ENCODE results near the gene LRIT3.

The LRIT3 gene

DNA sequence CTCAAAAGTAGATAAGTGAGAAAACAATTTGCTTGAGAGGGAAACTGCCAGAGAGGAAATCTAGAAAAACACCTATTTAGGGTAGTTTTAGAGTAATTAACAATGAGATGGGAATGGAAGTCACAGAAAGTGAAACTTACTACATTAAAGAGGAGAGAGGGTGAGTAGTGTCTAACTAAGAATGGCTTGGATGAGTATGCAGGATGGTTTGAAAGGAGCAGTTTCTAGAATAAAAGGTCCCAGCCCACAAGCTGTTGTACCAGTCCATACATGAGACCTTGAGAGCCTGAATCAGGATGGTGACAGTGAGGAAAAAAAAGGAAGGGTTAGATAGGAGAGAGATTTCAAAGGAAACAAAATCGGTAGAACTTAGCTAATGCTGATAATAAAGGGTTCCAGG is 31.0 kb upstream of the LRIT3 start:
- Histone ChIP-seq H3K18ac (ENCODE audit: low read length) (no peak overlapping the region), H4K8ac (ENCODE audit: low read depth, low read length) (no peak overlapping the region), H3K23ac (ENCODE audit: low read length) (no peak overlapping the region), H3K79me2 (ENCODE audit: control insufficient read depth, insufficient read depth, low read length) (peaks cover 35% of the 10 kb centered on the region), H2AK5ac (ENCODE audit: low read length) (no peak overlapping the region), H3K79me1 (ENCODE audit: low read length) (peaks cover 10% of the 10 kb centered on the region), H4K5ac (ENCODE audit: low read length) (no peak overlapping the region), H3K27ac (ENCODE audit: low read depth, low read length) (no peak overlapping the region), H2BK15ac (replicated peaks; ENCODE audit: low read depth) (no peak overlapping the region), H3K36me3 (ENCODE audit: control insufficient read depth, insufficient read depth, low read length) (no peaks in the 10 kb centered on the region), H3K4ac (ENCODE audit: low read depth, low read length) (no peak overlapping the region), H2BK120ac (ENCODE audit: low read depth, low read length) (no peak overlapping the region), H2BK5ac (ENCODE audit: low read length) (no peak overlapping the region), H3K27me3 (ENCODE audit: insufficient read depth, low read length, poor library complexity) (no peaks in the 10 kb centered on the region), H3K9ac (ENCODE audit: low read length) (peak overlapping the region; percentile 96), H3K4me1 (ENCODE audit: control insufficient read depth, low read depth, low read length) (peaks cover 2% of the 10 kb centered on the region), H3K56ac (ENCODE audit: low read length) (peak overlapping the region; percentile 98), H3K4me2 (ENCODE audit: low read length) (peak overlapping the region; percentile 42), H3K4me3 (ENCODE audit: low read length) (no peak overlapping the region)
- no peak for DNase-seq
- WGBS (ENCODE audit: extremely low coverage, insufficient coverage, low lambda C conversion rate): no CpG with 5 or more reads among the region's 1 CpG

DNA sequence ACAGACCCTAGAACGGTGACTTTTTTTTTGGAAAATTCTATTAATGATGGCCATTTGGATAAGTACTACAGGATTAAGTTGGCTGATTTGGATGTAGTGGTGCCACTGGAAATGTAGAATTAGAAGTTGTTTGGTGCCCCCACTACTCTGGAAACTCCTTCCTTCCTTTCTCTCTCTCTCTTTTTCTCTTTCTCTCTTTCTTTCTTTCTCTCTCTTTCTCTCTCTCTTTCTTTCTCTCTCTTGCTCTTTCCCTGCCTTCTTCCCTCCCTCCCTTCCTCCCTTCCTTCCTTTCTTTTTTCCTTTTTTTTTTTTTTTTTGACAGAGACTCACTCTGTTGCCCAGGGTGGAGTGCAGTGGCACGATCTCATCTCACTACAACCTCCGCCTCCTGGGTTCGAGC is 29.6 kb upstream of the LRIT3 start:
- H3K36me3 ChIP-seq (ENCODE audit: control insufficient read depth, insufficient read depth, low read length): no peaks in the 10 kb centered on the region

DNA sequence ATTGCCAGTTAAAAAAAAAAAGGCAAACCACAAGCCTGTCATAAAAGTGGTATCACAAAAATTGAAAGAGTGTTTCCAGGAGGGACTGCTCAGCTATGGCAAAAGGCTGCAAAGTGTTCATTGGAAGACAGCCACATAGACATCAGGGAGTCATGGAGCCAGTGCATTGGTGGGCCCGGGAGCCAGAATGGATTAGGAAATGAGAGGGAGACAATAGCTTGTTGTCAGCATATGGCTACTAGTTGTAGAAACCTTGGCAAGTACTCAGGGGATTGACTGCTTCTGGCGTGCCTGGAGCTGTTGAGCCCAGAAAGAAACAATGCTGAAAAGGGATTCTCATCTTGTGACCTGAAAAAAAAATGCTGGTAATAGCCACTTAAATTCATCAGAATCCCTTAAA is 27.3 kb upstream of the LRIT3 start:
- no peak overlapping the region for H3K4me3 ChIP-seq (ENCODE audit: low read length)
- no CpG with 5 or more reads among the region's 2 CpGs for WGBS (ENCODE audit: extremely low coverage, insufficient coverage, low lambda C conversion rate)
- no peak overlapping the region for H3K23ac ChIP-seq (ENCODE audit: low read length)
- no peak overlapping the region for H3K27ac ChIP-seq (ENCODE audit: low read depth, low read length)
- H4K5ac ChIP-seq (ENCODE audit: low read length): no peak overlapping the region
- H3K27me3 ChIP-seq (ENCODE audit: insufficient read depth, low read length, poor library complexity): no peaks in the 10 kb centered on the region
- H2BK120ac ChIP-seq (ENCODE audit: low read depth, low read length): no peak overlapping the region
- no peak overlapping the region for H4K8ac ChIP-seq (ENCODE audit: low read depth, low read length)
- H2BK15ac ChIP-seq (replicated peaks; ENCODE audit: low read depth): no peak overlapping the region
- H3K18ac ChIP-seq (ENCODE audit: low read length): no peak overlapping the region
- no peak overlapping the region for H2BK5ac ChIP-seq (ENCODE audit: low read length)
- H3K4me2 ChIP-seq (ENCODE audit: low read length): no peak overlapping the region
- no peak for DNase-seq
- no peak overlapping the region for H2AK5ac ChIP-seq (ENCODE audit: low read length)
- peaks cover 10% of the 10 kb centered on the region for H3K79me1 ChIP-seq (ENCODE audit: low read length)
- H3K36me3 ChIP-seq (ENCODE audit: control insufficient read depth, insufficient read depth, low read length): no peaks in the 10 kb centered on the region
- peaks cover 35% of the 10 kb centered on the region for H3K79me2 ChIP-seq (ENCODE audit: control insufficient read depth, insufficient read depth, low read length)
- H3K56ac ChIP-seq (ENCODE audit: low read length): no peak overlapping the region
- peaks cover 2% of the 10 kb centered on the region for H3K4me1 ChIP-seq (ENCODE audit: control insufficient read depth, low read depth, low read length)
- H3K4ac ChIP-seq (ENCODE audit: low read depth, low read length): no peak overlapping the region
- no peak overlapping the region for H3K9ac ChIP-seq (ENCODE audit: low read length)

More for the DNA sequence above, 29.6 kb upstream of the LRIT3 start:
- no peak overlapping the region for H3K4ac ChIP-seq (ENCODE audit: low read depth, low read length)
- no peak overlapping the region for H2BK120ac ChIP-seq (ENCODE audit: low read depth, low read length)
- H3K79me2 ChIP-seq (ENCODE audit: control insufficient read depth, insufficient read depth, low read length): peaks cover 35% of the 10 kb centered on the region
- H3K27me3 ChIP-seq (ENCODE audit: insufficient read depth, low read length, poor library complexity): no peaks in the 10 kb centered on the region
- no peak overlapping the region for H4K5ac ChIP-seq (ENCODE audit: low read length)
- H3K4me2 ChIP-seq (ENCODE audit: low read length): no peak overlapping the region
- no peak for DNase-seq
- peaks cover 10% of the 10 kb centered on the region for H3K79me1 ChIP-seq (ENCODE audit: low read length)
- H3K4me1 ChIP-seq (ENCODE audit: control insufficient read depth, low read depth, low read length): peaks cover 2% of the 10 kb centered on the region
- H3K4me3 ChIP-seq (ENCODE audit: low read length): no peak overlapping the region
- H2BK5ac ChIP-seq (ENCODE audit: low read length): no peak overlapping the region
- WGBS (ENCODE audit: extremely low coverage, insufficient coverage, low lambda C conversion rate): no CpG with 5 or more reads among the region's 4 CpGs
- no peak overlapping the region for H4K8ac ChIP-seq (ENCODE audit: low read depth, low read length)
- H3K18ac ChIP-seq (ENCODE audit: low read length): no peak overlapping the region
- H3K23ac ChIP-seq (ENCODE audit: low read length): no peak overlapping the region
- H3K56ac ChIP-seq (ENCODE audit: low read length): no peak overlapping the region
- no peak overlapping the region for H3K27ac ChIP-seq (ENCODE audit: low read depth, low read length)
- H2BK15ac ChIP-seq (replicated peaks; ENCODE audit: low read depth): no peak overlapping the region
- H3K9ac ChIP-seq (ENCODE audit: low read length): no peak overlapping the region
- H2AK5ac ChIP-seq (ENCODE audit: low read length): no peak overlapping the region

DNA sequence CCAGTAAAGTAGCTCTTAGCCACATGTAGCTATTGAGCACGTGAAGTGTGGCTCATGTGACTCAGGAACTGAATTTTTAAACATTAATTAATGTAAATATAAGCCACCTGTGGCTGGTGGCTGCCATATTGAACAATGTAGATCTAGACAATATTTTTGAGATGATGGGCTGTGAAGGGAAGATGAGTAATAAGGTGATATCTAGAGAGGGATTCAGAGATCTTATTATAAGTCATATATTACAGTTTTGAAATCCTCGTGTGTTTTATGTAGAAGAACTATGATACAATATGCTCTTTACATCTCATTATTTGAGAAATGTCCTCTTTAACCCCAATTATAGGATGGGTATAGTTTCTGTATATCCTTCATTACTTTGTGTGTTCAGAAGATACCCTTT is 26.7 kb upstream of the LRIT3 start:
- H2BK15ac ChIP-seq (replicated peaks; ENCODE audit: low read depth): no peak overlapping the region
- H3K27me3 ChIP-seq (ENCODE audit: insufficient read depth, low read length, poor library complexity): no peaks in the 10 kb centered on the region
- no peak overlapping the region for H3K9ac ChIP-seq (ENCODE audit: low read length)
- H3K18ac ChIP-seq (ENCODE audit: low read length): no peak overlapping the region
- H3K4ac ChIP-seq (ENCODE audit: low read depth, low read length): no peak overlapping the region
- no peak overlapping the region for H4K8ac ChIP-seq (ENCODE audit: low read depth, low read length)
- no peak overlapping the region for H2BK120ac ChIP-seq (ENCODE audit: low read depth, low read length)
- H3K4me2 ChIP-seq (ENCODE audit: low read length): no peak overlapping the region
- H3K4me3 ChIP-seq (ENCODE audit: low read length): no peak overlapping the region
- no peak overlapping the region for H4K5ac ChIP-seq (ENCODE audit: low read length)
- no peak overlapping the region for H3K23ac ChIP-seq (ENCODE audit: low read length)
- no CpG with 5 or more reads among the region's 2 CpGs for WGBS (ENCODE audit: extremely low coverage, insufficient coverage, low lambda C conversion rate)
- H3K4me1 ChIP-seq (ENCODE audit: control insufficient read depth, low read depth, low read length): peaks cover 2% of the 10 kb centered on the region
- no peak overlapping the region for H2AK5ac ChIP-seq (ENCODE audit: low read length)
- H2BK5ac ChIP-seq (ENCODE audit: low read length): no peak overlapping the region
- peaks cover 8% of the 10 kb centered on the region for H3K79me1 ChIP-seq (ENCODE audit: low read length)
- no peaks in the 10 kb centered on the region for H3K36me3 ChIP-seq (ENCODE audit: control insufficient read depth, insufficient read depth, low read length)
- no peak for DNase-seq
- H3K79me2 ChIP-seq (ENCODE audit: control insufficient read depth, insufficient read depth, low read length): peaks cover 28% of the 10 kb centered on the region
- H3K27ac ChIP-seq (ENCODE audit: low read depth, low read length): no peak overlapping the region
- no peak overlapping the region for H3K56ac ChIP-seq (ENCODE audit: low read length)

DNA sequence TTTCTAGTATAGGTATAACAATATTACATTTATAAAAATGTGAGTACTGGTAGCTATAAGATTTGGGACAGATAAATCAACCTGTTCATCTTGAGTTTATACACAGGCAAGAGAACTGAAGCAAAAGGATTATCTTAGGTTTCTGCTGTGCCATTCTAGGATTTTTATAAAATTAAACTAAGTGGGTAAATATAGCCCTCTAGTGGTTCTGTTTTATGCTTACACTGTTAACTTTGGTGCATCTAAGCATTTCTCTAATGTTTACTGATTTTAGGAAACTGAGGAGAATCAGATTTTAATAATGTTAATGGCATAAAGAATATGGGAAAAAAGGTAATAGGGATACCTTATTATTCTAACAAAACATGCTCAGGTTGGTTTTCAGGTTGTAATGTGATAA is 21.2 kb upstream of the LRIT3 start:
- no peak overlapping the region for H3K4me2 ChIP-seq (ENCODE audit: low read length)
- H3K27me3 ChIP-seq (ENCODE audit: insufficient read depth, low read length, poor library complexity): no peaks in the 10 kb centered on the region
- no peak overlapping the region for H3K4ac ChIP-seq (ENCODE audit: low read depth, low read length)
- H3K56ac ChIP-seq (ENCODE audit: low read length): no peak overlapping the region
- H3K79me2 ChIP-seq (ENCODE audit: control insufficient read depth, insufficient read depth, low read length): no peaks in the 10 kb centered on the region
- no peak overlapping the region for H3K27ac ChIP-seq (ENCODE audit: low read depth, low read length)
- no peaks in the 10 kb centered on the region for H3K36me3 ChIP-seq (ENCODE audit: control insufficient read depth, insufficient read depth, low read length)
- H3K79me1 ChIP-seq (ENCODE audit: low read length): no peaks in the 10 kb centered on the region
- H4K8ac ChIP-seq (ENCODE audit: low read depth, low read length): no peak overlapping the region
- H2AK5ac ChIP-seq (ENCODE audit: low read length): no peak overlapping the region
- no peak overlapping the region for H3K4me3 ChIP-seq (ENCODE audit: low read length)
- no peaks in the 10 kb centered on the region for H3K4me1 ChIP-seq (ENCODE audit: control insufficient read depth, low read depth, low read length)
- H4K5ac ChIP-seq (ENCODE audit: low read length): no peak overlapping the region
- no peak overlapping the region for H3K18ac ChIP-seq (ENCODE audit: low read length)
- no peak overlapping the region for H2BK5ac ChIP-seq (ENCODE audit: low read length)
- H3K9ac ChIP-seq (ENCODE audit: low read length): no peak overlapping the region
- no peak overlapping the region for H2BK120ac ChIP-seq (ENCODE audit: low read depth, low read length)
- H3K23ac ChIP-seq (ENCODE audit: low read length): no peak overlapping the region
- DNase-seq: no peak
- H2BK15ac ChIP-seq (replicated peaks; ENCODE audit: low read depth): no peak overlapping the region

DNA sequence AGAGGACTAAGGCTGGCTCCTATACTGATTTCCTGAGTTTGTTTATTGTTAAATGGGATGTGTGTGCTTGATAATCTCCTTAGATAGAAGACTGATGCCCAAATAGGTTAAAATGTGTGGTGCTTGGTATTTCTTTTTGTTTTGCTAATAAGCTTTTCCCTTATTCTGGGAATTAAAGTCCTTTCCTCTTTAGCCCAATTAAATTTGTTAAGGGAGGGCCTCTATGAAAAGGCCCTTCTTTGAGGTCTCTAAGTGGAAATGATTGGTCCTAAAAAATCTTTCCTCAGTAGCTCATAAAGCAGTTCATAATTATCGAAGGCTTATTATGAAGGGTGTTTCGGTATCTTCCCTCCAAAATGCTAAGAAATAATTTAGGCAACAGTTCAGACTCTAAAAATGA is 20.2 kb upstream of the LRIT3 start, which contains the start of gene RRH:
Gene RRH, plus strand, starts transcription at position 301 of the 400 bp plus-strand sequence. Its CDS starts 56 bp downstream, at position 357.
- no peaks in the 10 kb centered on the region for H3K4me1 ChIP-seq (ENCODE audit: control insufficient read depth, low read depth, low read length)
- H2BK120ac ChIP-seq (ENCODE audit: low read depth, low read length): no peak within 1 kb of the TSS
- H3K27ac ChIP-seq (ENCODE audit: low read depth, low read length): no peak within 1 kb of the TSS
- no peak within 1 kb of the TSS for H4K5ac ChIP-seq (ENCODE audit: low read length)
- H3K4ac ChIP-seq (ENCODE audit: low read depth, low read length): no peak within 1 kb of the TSS
- no peak within 1 kb of the TSS for H3K18ac ChIP-seq (ENCODE audit: low read length)
- no peak within 1 kb of the TSS for H3K9ac ChIP-seq (ENCODE audit: low read length)
- H2BK15ac ChIP-seq (replicated peaks; ENCODE audit: low read depth): no peak within 1 kb of the TSS
- no peak within 1 kb of the TSS for H3K4me2 ChIP-seq (ENCODE audit: low read length)
- H2AK5ac ChIP-seq (ENCODE audit: low read length): no peak within 1 kb of the TSS
- no peak within 1 kb of the TSS for H3K56ac ChIP-seq (ENCODE audit: low read length)
- H3K23ac ChIP-seq (ENCODE audit: low read length): no peak within 1 kb of the TSS
- WGBS (ENCODE audit: extremely low coverage, insufficient coverage, low lambda C conversion rate): no CpG with 5 or more reads among the region's 2 CpGs
- H3K79me2 ChIP-seq (ENCODE audit: control insufficient read depth, insufficient read depth, low read length): no peaks in the 10 kb centered on the region
- no peaks in the 10 kb centered on the region for H3K27me3 ChIP-seq (ENCODE audit: insufficient read depth, low read length, poor library complexity)
- H3K36me3 ChIP-seq (ENCODE audit: control insufficient read depth, insufficient read depth, low read length): no peaks in the 10 kb centered on the region
- H3K4me3 ChIP-seq (ENCODE audit: low read length): no peak within 1 kb of the TSS
- no peak within 1 kb of the TSS for H4K8ac ChIP-seq (ENCODE audit: low read depth, low read length)
- no peaks in the 10 kb centered on the region for H3K79me1 ChIP-seq (ENCODE audit: low read length)
- no peak within 1 kb of the TSS for H2BK5ac ChIP-seq (ENCODE audit: low read length)
- no peak for DNase-seq
